HG03108 (cell line): ENCODE measurements around the gene ART1.
"Not testable (repeated sequence)": the region's sequence is repeated elsewhere in the genome, so short reads cannot be mapped to it uniquely, and the experiment has no call there.

ENCODE experiments used
- ATAC-seq: cut with Tn5 transposase; IDR thresholded peaks from one replicate; pipeline ENCODE4 v1.9.1; 2021; ENCODE audit warnings: moderate library complexity; ENCODE audit not compliant: unreplicated experiment

Gene ART1

GRCh38 chr11:3631331-3631730, 13.6 kb upstream of the ART1 start:
- ATAC-seq: no peak

- no peak for ATAC-seq
Measured at GRCh38 chr11:3632070-3632660, 12.8 kb upstream of the ART1 start.

GRCh38 chr11:3635641-3636375, 9.1 kb upstream of the ART1 start:
- ATAC-seq: no peak

- no peak for ATAC-seq
Measured at GRCh38 chr11:3637201-3637600, 7.7 kb upstream of the ART1 start.

- ATAC-seq: no peak
Measured at GRCh38 chr11:3638513-3638912, 6.4 kb upstream of the ART1 start.

GRCh38 chr11:3639841-3640240, 5.1 kb upstream of the ART1 start:
- ATAC-seq: no peak

- ATAC-seq: no peak
Measured at GRCh38 chr11:3641191-3641590, 3.7 kb upstream of the ART1 start.

- no peak for ATAC-seq
Measured at GRCh38 chr11:3641701-3642070, 3.2 kb upstream of the ART1 start, which contains the start of gene ART5. Gene ART5, minus strand, starts transcription at chr11:3641992. Its CDS starts 130 bp downstream, at chr11:3641862.

- no peak for ATAC-seq
Measured at GRCh38 chr11:3642071-3642951, 2.6 kb upstream of the ART1 start.

- ATAC-seq: not testable (repeated sequence)
Measured at GRCh38 chr11:3643102-3643546, 1.8 kb upstream of the ART1 start.

GRCh38 chr11:3645552-3645951, 624 bp downstream of the ART1 start:
- ATAC-seq: no peak

GRCh38 chr11:3648843-3649242, 3.9 kb downstream of the ART1 start:
- ATAC-seq: not testable (repeated sequence)

GRCh38 chr11:3649374-3649773, 4.4 kb downstream of the ART1 start:
- not testable (repeated sequence) for ATAC-seq

GRCh38 chr11:3652514-3652913, 7.6 kb downstream of the ART1 start:
- not testable (repeated sequence) for ATAC-seq

- ATAC-seq: no peak
Measured at GRCh38 chr11:3655547-3655946, 10.6 kb downstream of the ART1 start.

- ATAC-seq: not testable (repeated sequence)
Measured at GRCh38 chr11:3657331-3657730, 12.4 kb downstream of the ART1 start.

GRCh38 chr11:3658252-3658651, 13.3 kb downstream of the ART1 start:
- ATAC-seq: no peak

GRCh38 chr11:3659595-3660515, 14.9 kb downstream of the ART1 start:
- no peak for ATAC-seq

- ATAC-seq: no peak
Measured at GRCh38 chr11:3660960-3661359, 16.0 kb downstream of the ART1 start.

- ATAC-seq: no peak
Measured at GRCh38 chr11:3662856-3663255, 17.9 kb downstream of the ART1 start.
